GM23248 (cell line): ENCODE data around the gene ZNF681.

Experiments
- EZH2 ChIP-seq: fragments of 200-600 bp; sonication (generic); IDR thresholded peaks from 2 replicates; pipeline ENCODE4 v1.6.1; 2018; ENCODE audit warnings: antibody characterized with exemption, mild to moderate bottlenecking; ENCODE audit not compliant: insufficient read depth, poor library complexity, severe bottlenecking
- EZH2phosphoT487 ChIP-seq: fragments of 200-600 bp; sonication (generic); IDR thresholded peaks from 2 replicates; pipeline ENCODE4 v1.6.1; 2018; ENCODE audit warnings: antibody characterized with exemption, moderate library complexity, mild to moderate bottlenecking, low read depth; ENCODE audit not compliant: insufficient read depth

DNA sequence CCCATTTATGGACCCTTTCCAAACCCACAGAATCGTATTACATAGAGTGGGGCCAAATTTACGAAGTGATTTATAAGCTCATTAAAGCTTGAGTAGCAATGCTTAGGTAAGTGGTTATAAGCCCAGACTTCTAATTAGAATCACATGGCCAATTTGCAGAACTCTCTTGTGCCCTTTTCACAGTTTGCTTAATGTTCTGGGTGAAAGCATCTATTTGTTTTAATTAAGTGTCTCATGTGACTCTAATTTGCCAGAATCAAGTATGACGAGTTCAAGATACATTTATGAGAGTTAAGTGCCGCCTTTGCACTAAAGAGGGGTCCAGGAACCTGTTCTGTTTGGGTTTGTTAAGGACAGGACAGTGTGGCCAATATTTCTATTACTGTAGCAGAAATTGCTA, 46.0 kb upstream of the ZNF681 start:
- TF ChIP-seq EZH2 (no peak), EZH2phosphoT487 (no peak)
